Keratinocyte (primary cell): ENCODE results near the gene TRIM28. TPM values are rescaled to one million over a fixed set of nuclear protein-coding genes. Genes with fewer than 3 reads are reported as not detected.

Experiments
- DNase-seq: peaks from one replicate; pipeline ENCODE4 v3.0.0-alpha.2; 2011; ENCODE audit warnings: low read depth, missing footprints, low spot score
- FAIRE-seq: peaks from 2 replicates; lab custom pipeline; 2011; peaks lifted over from hg19 to GRCh38; lab: Jason Lieb, UNC
- H2AFZ ChIP-seq: 2 replicates; pipeline ENCODE4 v1.6.0; 2012; ENCODE audit warnings: low read length, control low read depth, inconsistent platforms; ENCODE audit not compliant: control insufficient read depth
- H3K27ac ChIP-seq: 2 replicates; pipeline ENCODE4 v1.5.1; 2011; ENCODE audit warnings: low read length; ENCODE audit not compliant: control insufficient read depth, insufficient read depth
- H3K27me3 ChIP-seq: 3 replicates; pipeline ENCODE4 v1.6.0; 2011; ENCODE audit warnings: low read length; ENCODE audit not compliant: control insufficient read depth, insufficient read depth; ENCODE audit errors: extremely low read depth
- H3K36me3 ChIP-seq, 2 experiments: 2 replicates in 1 of 2; 3 replicates in 1 of 2; pipeline ENCODE4 v1.5.1; 2011; ENCODE audit warnings: low read length in 2 of 2, mild to moderate bottlenecking in 1 of 2; ENCODE audit not compliant: control insufficient read depth in 2 of 2, insufficient read depth in 2 of 2; ENCODE audit errors: extremely low read depth in 1 of 2
- H3K4me1 ChIP-seq: 3 replicates; pipeline ENCODE4 v1.5.1; 2011; ENCODE audit warnings: low read length; ENCODE audit not compliant: control insufficient read depth, insufficient read depth; ENCODE audit errors: extremely low read depth
- H3K4me2 ChIP-seq: 3 replicates; pipeline ENCODE4 v1.6.0; 2011; ENCODE audit warnings: low read depth, low read length; ENCODE audit not compliant: control insufficient read depth, insufficient read depth; ENCODE audit errors: extremely low read depth
- H3K4me3 ChIP-seq, 3 experiments: fragments of 200-600 bp in 1 of 3; sonication (generic) in 1 of 3; 2 replicates in 2 of 3; 3 replicates in 1 of 3; pipeline ENCODE4 v1.5.1; 2011 to 2016; ENCODE audit warnings: low read length in 3 of 3, mild to moderate bottlenecking in 3 of 3, control low read depth in 2 of 3, inconsistent platforms in 1 of 3, low read depth in 1 of 3, mixed read lengths in 1 of 3, mixed run types in 1 of 3, moderate library complexity in 1 of 3; ENCODE audit not compliant: control insufficient read depth in 2 of 3, insufficient read depth in 2 of 3; ENCODE audit errors: extremely low read depth in 1 of 3
- H3K79me2 ChIP-seq: 2 replicates; pipeline ENCODE4 v1.6.0; 2012; ENCODE audit warnings: low read length; ENCODE audit not compliant: control insufficient read depth, insufficient read depth
- H3K9ac ChIP-seq: 3 replicates; pipeline ENCODE4 v1.6.0; 2011; ENCODE audit warnings: low read length; ENCODE audit not compliant: control insufficient read depth, insufficient read depth; ENCODE audit errors: extremely low read depth
- H3K9me1 ChIP-seq: 3 replicates; pipeline ENCODE4 v1.6.0; 2011; ENCODE audit warnings: low read length; ENCODE audit not compliant: control insufficient read depth, insufficient read depth; ENCODE audit errors: extremely low read depth
- H3K9me3 ChIP-seq: 2 replicates; pipeline ENCODE4 v1.5.1; 2012; ENCODE audit warnings: low read depth, low read length; ENCODE audit not compliant: control insufficient read depth
- H4K20me1 ChIP-seq: 3 replicates; pipeline ENCODE4 v1.6.0; 2011; ENCODE audit warnings: low read length; ENCODE audit not compliant: control insufficient read depth, insufficient read depth; ENCODE audit errors: extremely low read depth
- CTCF ChIP-seq, 3 experiments: IDR thresholded peaks in 1 of 3; conservative IDR thresholded peaks in 1 of 3; optimal IDR thresholded peaks in 1 of 3; 2 replicates in 2 of 3; 3 replicates in 1 of 3; pipeline versions ENCODE3 to v1.5.1; 2011; ENCODE audit warnings: low read length in 3 of 3, mild to moderate bottlenecking in 3 of 3, moderate library complexity in 2 of 3, control low read depth in 1 of 3, inconsistent platforms in 1 of 3; ENCODE audit not compliant: insufficient read depth in 2 of 3; ENCODE audit errors: extremely low read depth in 1 of 3
- EZH2 ChIP-seq: IDR thresholded peaks from one replicate; pipeline ENCODE4 v1.6.1; 2012; ENCODE audit warnings: inconsistent platforms, mild to moderate bottlenecking, low read length, moderate library complexity
- dilution Hi-C: fragments of 300-500 bp; cut with MboI; formaldehyde crosslinking; loops from one replicate; pipeline ENCODE4 v1.7.0; 2020; ENCODE audit warnings: low sequenced_read_pairs; ENCODE audit not compliant: extremely low pct_ligation_motif_present
- polyA plus RNA-seq, 5 experiments: library from polyadenylated mRNA; depleted of rRNA in 3 of 5; stranded (reverse) in 3 of 5; stranded (forward) in 1 of 5; unstranded in 1 of 5; fragments of >200 nt; gene quantifications; 1 replicate in 1 of 5; 2 replicates in 3 of 5; 3 replicates in 1 of 5; pipeline versions ENCODE4 v1.2.1 to v1.2.3, GENCODE V29; 2011 to 2012; ENCODE audit warnings: missing spikeins in 2 of 5, low read depth in 1 of 5, low replicate concordance in 1 of 5

TRIM28 gene
- polyA plus RNA-seq, 1 donor (not counting 4 experiments of a cell fraction or from before 2014, with no cell fraction given): 290 TPM

GRCh38 chr19:58535857-58536256 lies 8.0 kb upstream of the TRIM28 start:
- no peak overlapping the region for H3K9ac ChIP-seq
- dilution Hi-C loops: no loop called here
- H4K20me1 ChIP-seq: no peaks in the 10 kb centered on the region
- no peaks in the 10 kb centered on the region for H3K79me2 ChIP-seq
- H3K9me1 ChIP-seq: no peaks in the 10 kb centered on the region
- no peak overlapping the region for H3K4me2 ChIP-seq
- no peak overlapping the region for H2AFZ ChIP-seq
- H3K9me3 ChIP-seq: no peaks in the 10 kb centered on the region
- H3K4me3 ChIP-seq: no peak overlapping the region
- no peak overlapping the region for H3K27ac ChIP-seq
- H3K4me1 ChIP-seq: peaks cover 6% of the 10 kb centered on the region
- no peaks in the 10 kb centered on the region for H3K36me3 ChIP-seq
- TF ChIP-seq EZH2 (no peak), CTCF (optimal IDR thresholded peaks at IDR 0.05 in 1 of 3, IDR thresholded peaks at IDR 0.05 in 1 of 3, conservative IDR thresholded peaks at IDR 0.05 in 1 of 3; ENCODE audit: extremely low read depth in 1 of 3, insufficient read depth in 2 of 3, low read length in 3 of 3) (no peak)
- H3K27me3 ChIP-seq: peaks cover 18% of the 10 kb centered on the region
- DNase-seq (no peak), FAIRE-seq (no peak)

GRCh38 chr19:58536852-58537798 lies 6.7 kb upstream of the TRIM28 start:
- no peak for TF ChIP-seq CTCF (optimal IDR thresholded peaks at IDR 0.05 in 1 of 3, IDR thresholded peaks at IDR 0.05 in 1 of 3, conservative IDR thresholded peaks at IDR 0.05 in 1 of 3; ENCODE audit: extremely low read depth in 1 of 3, insufficient read depth in 2 of 3, low read length in 3 of 3)
- TF ChIP-seq EZH2: no peak
- Histone ChIP-seq H4K20me1 (no peaks in the 10 kb centered on the region), H3K9ac (no peak overlapping the region), H3K27ac (no peak overlapping the region), H3K4me2 (no peak overlapping the region), H3K4me3 (no peak overlapping the region), H3K27me3 (peaks cover 11% of the 10 kb centered on the region), H3K36me3 (no peaks in the 10 kb centered on the region), H3K9me1 (no peaks in the 10 kb centered on the region), H3K79me2 (no peaks in the 10 kb centered on the region), H2AFZ (no peak overlapping the region), H3K9me3 (no peaks in the 10 kb centered on the region), H3K4me1 (peaks cover 6% of the 10 kb centered on the region)
- DNase-seq (no peak), FAIRE-seq (no peak)
- dilution Hi-C loops: no loop called here
